Epithelial cell of esophagus (primary cell): Measurements from ENCODE around the gene KAZN.

Source experiments
- DNase-seq: peaks from one replicate; pipeline ENCODE4 v3.0.0; 2010; ENCODE audit warnings: low read depth
- H3K4me3 ChIP-seq: 2 replicates; pipeline ENCODE4 v1.5.1; 2011; ENCODE audit warnings: mild to moderate bottlenecking, low read length, control low read depth
- TF ChIP-seq, protein P1 (sequence below): IDR thresholded peaks from 2 replicates; pipeline ENCODE4 v1.5.1; 2011; ENCODE audit warnings: low read depth, mild to moderate bottlenecking, low read length, control low read depth, inconsistent platforms; ENCODE audit not compliant: insufficient read depth; ENCODE audit errors: missing control alignments

Gene KAZN

DNA sequence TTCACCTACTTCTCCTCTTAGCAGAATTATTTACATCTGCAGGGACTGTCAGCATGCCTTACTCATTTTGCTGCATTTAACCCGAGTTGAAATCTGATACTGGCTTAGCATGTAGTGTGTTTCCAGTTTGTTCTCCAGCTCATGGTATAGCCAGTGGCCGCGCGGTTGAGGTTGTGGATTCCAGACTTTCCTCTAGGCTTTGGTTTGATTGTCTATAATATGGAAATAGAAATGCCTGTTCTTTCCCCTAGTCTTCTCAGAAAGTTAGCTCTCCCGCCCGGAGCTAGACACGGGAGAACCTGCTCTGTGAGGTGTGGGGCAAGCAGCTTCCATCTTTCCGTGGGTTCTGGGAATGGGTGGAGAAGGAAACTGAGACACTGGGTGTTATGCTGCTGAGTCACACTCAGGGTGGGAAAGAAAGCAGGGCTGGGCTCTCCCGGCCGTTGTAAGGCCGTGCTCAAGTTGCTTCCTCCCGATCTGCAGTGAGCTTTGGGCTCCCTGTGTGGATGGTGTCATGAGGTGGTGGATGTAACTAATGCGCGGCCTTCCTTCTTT lies 348.3 kb downstream of the KAZN start:
- H3K4me3 ChIP-seq = no peak overlapping the region
- DNase-seq = peak; percentile 94
- TF ChIP-seq, protein P1, sequence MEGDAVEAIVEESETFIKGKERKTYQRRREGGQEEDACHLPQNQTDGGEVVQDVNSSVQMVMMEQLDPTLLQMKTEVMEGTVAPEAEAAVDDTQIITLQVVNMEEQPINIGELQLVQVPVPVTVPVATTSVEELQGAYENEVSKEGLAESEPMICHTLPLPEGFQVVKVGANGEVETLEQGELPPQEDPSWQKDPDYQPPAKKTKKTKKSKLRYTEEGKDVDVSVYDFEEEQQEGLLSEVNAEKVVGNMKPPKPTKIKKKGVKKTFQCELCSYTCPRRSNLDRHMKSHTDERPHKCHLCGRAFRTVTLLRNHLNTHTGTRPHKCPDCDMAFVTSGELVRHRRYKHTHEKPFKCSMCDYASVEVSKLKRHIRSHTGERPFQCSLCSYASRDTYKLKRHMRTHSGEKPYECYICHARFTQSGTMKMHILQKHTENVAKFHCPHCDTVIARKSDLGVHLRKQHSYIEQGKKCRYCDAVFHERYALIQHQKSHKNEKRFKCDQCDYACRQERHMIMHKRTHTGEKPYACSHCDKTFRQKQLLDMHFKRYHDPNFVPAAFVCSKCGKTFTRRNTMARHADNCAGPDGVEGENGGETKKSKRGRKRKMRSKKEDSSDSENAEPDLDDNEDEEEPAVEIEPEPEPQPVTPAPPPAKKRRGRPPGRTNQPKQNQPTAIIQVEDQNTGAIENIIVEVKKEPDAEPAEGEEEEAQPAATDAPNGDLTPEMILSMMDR = no peak

DNA sequence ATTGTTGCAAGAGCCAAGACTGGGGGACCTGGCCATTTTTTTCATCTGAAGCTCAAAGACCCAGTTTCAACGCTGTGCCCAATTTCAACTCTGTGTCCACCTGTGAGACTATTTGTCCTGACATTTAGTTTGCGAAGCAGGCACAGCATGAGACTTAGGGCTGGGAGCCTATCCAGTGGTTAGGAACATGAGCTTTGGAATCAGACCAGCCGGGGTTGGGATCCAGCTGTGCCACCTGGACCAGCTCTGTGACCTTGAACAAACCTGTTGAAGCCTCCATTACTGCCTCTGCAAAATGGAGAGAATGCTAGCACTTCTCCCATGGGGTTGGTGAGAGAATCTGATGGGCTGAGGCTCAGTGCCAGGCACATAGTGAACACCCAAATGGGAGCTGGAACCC lies 348.9 kb downstream of the KAZN start:
- TF ChIP-seq, protein P1 = no peak
- DNase-seq = no peak
- H3K4me3 ChIP-seq = no peak overlapping the region

DNA sequence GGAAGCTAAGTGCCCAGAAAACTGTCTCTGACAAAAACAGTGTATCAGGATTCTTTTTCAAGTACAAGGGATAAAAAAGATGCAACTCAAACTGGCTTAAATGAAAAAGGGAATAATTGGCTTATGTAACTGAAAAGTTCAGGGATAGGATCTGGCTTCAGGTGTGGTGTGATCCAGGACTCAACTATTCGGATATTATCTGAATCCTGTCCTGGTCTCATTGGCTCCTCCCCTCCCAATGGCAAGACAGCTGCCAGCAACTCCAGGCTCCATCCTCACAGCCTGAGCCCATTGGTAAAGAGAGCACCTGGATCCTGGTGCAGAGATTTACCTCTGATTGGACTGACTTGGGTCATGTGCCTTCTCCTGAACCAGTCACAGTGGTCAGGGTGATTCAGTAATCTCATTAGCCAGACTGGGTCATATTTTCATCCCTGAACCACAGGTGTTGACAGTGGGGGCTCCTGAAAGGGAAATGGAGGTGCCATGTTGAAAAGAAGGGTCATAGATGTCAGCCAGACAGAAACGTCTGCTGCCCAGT lies 349.7 kb downstream of the KAZN start:
- no peak for DNase-seq
- H3K4me3 ChIP-seq = no peak overlapping the region
- TF ChIP-seq, protein P1 = no peak

DNA sequence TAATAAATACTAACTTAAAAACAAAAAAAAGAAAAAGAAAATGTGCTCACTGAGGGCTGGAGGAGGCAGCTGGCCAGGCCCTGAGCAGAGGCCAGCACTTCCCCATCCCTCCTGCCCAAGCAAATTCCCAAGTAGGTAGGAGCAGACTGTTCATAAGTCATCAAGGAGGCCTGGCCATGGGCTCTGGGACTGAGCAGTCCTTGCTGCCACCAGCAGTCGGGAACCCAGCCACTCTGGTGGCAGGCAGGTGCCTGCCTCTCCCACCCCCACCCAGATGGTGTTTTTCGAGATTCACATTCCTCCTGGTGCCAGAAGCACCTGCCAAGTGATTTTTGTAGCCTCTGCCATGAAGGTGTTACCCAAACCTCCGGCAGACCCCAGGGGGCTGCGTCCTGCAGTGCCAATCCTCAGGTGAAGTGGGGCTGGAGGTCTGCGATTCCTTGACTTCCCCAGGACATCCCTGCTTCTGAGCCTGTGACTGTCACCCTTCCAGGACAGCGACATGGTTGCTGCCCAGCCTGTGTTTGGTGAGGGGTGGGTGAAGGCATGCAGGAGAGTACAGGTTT lies 350.9 kb downstream of the KAZN start:
- no peak for DNase-seq
- TF ChIP-seq, protein P1 = no peak
- no peak overlapping the region for H3K4me3 ChIP-seq

- TF ChIP-seq, protein P1 = no peak
- H3K4me3 ChIP-seq = no peak overlapping the region
- DNase-seq = no peak
Measured at GRCh38 chr1:14949836-14950713, 351.6 kb downstream of the KAZN start.

DNA sequence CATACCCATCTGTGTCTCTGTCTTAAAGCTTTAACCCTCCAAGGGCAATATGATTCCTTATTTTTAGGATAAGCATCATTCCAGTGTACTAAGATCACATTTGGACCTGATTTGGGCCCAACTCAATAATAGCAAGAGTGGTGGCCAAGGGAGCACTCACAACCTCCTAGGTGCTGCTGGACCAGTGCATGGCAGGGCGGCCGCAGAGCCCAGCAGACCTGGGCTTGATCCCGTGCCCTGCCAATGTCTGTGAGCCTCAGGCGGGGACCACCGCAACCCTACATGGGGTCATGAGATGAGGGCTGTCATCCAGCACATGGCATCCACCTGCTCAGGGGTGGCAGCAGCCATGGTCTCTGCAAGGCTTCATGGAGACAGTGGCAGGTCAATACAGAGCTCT lies 353.3 kb downstream of the KAZN start:
- H3K4me3 ChIP-seq = no peak overlapping the region
- TF ChIP-seq, protein P1 = no peak
- no peak for DNase-seq
